GM11168 (cell line): ENCODE measurements around the gene PROSER1.
"Not testable (repeated sequence)": the region's sequence is repeated elsewhere in the genome, so short reads cannot be mapped to it uniquely, and the experiment has no call there.

Source experiments
- in situ Hi-C: fragments of 300-500 bp; cut with MboI; formaldehyde crosslinking; loops from one replicate; pipeline ENCODE4 v1.12.0; 2022; ENCODE audit warnings: low sequenced_read_pairs; ENCODE audit not compliant: unreplicated experiment

PROSER1 gene

GRCh38 chr13:39034085-39034484, 3.8 kb downstream of the PROSER1 start:
- in situ Hi-C loops = no loop called here

DNA sequence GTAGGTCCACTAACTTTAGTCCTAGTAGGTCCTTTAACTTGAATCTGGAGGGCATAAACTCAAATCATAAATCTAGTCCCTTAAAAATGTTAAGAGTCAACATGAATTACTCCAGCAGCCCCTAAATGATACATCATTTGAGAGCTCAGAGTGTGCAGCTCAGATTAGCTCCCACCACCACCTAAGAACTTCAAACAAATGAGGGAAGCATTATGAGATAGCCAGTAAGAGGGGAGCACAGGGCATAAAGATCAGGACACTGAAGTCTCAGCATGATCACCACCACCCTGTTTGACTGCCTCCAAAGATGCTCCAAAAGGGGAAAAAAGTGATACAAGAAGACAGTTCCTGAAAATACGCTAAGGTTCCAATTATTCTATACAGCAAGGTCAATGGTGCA, 5.7 kb downstream of the PROSER1 start:
- in situ Hi-C loops = no loop called here

DNA sequence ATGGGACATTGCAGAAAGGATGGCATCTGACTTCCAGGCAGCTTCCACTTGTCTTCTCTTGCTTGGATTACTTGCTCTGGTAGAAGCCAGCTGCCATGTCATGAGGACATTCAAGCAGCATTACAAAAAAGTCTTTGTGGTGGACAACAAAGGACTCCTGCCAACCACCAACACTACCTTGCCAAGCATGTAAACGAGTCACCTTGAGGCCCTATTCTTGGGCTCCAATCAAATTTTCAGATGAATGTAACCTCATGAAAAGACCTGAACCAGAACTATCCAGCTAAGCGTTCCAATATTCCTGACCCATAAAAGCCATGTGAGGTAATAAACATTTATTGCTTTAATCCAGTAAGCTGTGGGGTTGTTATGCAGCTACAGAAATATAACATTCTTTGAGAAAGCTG, 12.5 kb downstream of the PROSER1 start:
- in situ Hi-C loops = no loop called here

DNA sequence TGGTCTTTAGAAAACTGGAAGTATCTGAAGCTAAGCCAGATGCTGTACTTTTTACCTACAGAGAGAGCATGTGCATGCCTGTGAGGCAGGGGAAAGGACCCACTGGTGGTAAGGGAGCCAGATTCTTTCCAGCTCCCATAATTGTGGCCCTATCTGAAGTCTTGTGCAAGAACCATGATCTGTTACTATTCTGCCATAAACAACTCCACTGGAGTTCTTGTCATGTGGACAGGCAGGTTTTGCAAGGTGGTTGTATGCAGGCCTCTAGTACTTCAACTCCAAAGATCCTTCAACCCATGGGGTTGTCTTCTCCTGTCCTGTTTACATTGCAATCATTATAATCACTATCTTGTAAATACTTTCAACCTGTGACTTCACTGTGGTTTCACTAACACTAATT, 14.1 kb downstream of the PROSER1 start:
- in situ Hi-C loops = no loop called here

DNA sequence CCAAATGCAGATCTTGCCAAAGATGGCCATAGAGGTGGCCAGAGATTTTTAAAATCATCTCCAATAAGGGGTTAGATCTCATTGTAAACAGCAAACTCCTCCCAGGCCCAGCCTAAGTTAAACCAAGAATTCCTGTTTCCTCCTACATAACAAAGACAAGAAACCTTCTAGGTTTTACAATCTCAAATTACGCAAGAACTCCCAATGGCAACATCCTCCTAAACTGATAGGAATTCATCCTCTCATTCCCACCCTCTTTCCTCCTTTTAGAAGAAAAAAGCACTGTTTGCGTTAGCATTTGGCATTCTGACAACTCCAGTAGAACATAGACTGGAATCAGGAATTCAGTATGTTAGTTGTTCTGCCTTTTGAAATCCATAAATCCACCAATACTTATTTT, 14.6 kb downstream of the PROSER1 start:
- in situ Hi-C loops = no loop called here

GRCh38 chr13:39020853-39021462, 16.9 kb downstream of the PROSER1 start:
- in situ Hi-C loops = no loop called here

DNA sequence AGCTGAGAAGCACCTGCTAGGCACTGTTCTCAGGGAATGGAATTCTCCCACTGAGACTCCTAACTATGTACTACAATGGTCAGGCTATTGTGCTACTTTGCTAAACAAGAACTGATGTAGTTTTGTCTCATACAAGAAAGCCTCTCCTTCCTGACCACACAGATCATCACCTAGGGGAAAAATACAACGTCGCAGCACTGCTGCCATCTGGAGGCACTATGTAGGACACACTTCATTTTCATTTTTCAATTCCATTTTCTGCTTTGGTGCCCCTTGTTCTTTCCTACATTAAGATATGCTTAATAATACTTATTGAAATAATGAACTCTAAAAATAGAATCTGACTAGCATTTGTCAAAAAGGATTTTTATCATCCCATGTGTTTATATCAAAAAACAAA, 21.1 kb downstream of the PROSER1 start:
- in situ Hi-C loops = no loop called here

DNA sequence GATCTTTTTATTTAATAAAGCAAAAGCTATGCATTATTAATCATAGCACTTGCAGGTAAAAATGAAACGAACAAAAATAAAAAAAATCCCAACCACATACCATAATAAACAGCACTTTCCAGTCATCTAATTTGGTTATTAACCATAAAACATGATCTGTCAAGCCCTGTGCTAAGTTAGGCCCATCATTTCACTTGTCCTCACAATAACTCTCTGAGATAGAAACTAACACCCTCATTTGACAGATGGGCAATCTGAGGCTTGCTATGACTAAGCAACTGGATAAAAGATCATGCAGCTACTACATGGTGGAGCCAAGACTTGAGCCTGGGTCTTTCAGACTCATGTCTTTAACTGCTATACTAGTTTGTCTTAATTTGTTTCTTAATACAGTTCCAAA, 21.8 kb downstream of the PROSER1 start:
- in situ Hi-C loops = no loop called here

DNA sequence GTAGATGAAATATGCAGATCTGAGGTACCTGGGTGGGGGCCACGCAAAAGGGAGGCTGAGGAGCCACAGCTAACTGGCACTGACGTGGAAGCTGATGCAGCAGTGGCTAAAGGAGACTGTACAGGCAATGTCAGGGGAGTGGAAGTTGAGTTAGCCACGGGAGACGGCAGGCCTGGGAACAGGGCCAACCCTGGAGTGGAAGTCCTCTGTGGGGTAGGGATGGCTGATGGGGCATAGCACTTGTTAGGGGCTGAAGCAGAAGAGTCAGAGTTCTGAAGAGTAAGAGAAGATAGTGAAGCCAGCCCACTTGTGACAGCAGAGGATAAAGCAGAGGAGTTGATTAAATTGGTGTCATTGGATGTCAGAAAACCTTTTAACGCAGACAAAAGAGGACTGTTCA, 24.4 kb downstream of the PROSER1 start:
- in situ Hi-C loops = no loop called here

DNA sequence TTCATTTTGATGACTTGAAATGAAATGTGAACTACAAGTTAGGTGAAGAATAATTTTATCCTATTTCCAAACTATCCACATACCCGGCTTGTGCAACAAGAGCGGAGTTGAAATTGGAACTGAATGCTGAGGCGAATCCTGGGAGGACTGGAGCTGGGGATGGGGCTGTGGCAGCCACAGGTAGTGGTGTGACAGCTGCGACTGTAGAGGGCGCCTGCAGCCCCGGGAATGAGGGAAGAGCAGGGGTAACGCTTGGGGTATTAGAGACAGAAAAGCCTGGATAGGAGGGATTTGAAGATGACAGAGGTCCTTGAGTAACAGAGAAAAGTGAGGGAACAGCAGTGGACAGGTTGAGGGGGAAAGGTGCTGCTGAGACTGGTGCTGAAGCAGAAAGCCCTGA, 25.3 kb downstream of the PROSER1 start:
- in situ Hi-C loops = no loop called here

GRCh38 chr13:39006371-39007111, 31.3 kb downstream of the PROSER1 start:
- in situ Hi-C loops = not testable (repeated sequence)

DNA sequence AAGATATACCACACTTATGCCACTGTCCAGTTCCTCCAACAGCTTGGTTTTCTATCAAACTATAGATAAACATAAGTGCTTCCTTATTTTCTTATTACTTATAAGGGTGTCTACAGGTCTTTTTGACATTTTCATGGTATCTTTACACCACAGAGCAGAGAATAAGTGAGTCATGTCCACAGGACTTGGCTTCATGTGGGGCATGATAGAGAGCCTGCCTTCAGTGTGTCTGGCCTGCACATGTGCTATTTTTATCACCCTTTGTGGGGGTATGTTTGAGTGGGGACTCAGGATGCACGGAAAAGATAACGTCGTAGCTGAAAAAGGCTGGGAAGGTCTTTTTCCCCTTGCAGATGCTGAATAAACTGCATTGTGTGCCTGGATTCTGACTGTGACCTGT, 39.1 kb downstream of the PROSER1 start:
- in situ Hi-C loops = no loop called here

- in situ Hi-C loops = no loop called here
Observed at GRCh38 chr13:38993381-38993780, 44.5 kb downstream of the PROSER1 start.

GRCh38 chr13:38990693-38991092, 47.2 kb downstream of the PROSER1 start, which contains the start of gene STOML3:
TSS of gene STOML3 (minus strand) at chr13:38990831. CDS start at chr13:38990721, 110 bp downstream.
- in situ Hi-C loops = no loop called here

- in situ Hi-C loops = no loop called here
Observed at GRCh38 chr13:38981096-38981495, 56.8 kb downstream of the PROSER1 start.

DNA sequence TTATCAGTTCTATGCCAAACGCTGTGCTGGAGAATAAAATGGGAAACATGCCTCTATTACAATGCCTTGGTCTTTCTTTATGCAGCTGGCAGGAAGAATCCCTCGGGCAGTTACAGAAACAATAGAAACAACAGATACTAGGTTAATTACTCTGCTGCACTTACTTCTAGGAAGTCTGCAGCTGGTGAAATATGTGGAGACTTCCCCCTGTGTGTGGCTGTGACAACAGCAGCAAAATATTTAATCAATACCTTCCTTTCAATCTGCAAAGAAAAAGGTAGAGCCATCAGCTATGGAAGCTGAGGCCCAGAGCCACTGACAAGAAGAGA, 57.2 kb downstream of the PROSER1 start:
- in situ Hi-C loops = no loop called here

- in situ Hi-C loops = no loop called here
Observed at GRCh38 chr13:38979891-38980749, 57.8 kb downstream of the PROSER1 start.

- in situ Hi-C loops = no loop called here
Observed at GRCh38 chr13:38970380-38971051, 67.4 kb downstream of the PROSER1 start.

GRCh38 chr13:38969187-38969586, 68.7 kb downstream of the PROSER1 start:
- in situ Hi-C loops = no loop called here

- in situ Hi-C loops = no loop called here
Observed at GRCh38 chr13:38967446-38967845, 70.4 kb downstream of the PROSER1 start.

DNA sequence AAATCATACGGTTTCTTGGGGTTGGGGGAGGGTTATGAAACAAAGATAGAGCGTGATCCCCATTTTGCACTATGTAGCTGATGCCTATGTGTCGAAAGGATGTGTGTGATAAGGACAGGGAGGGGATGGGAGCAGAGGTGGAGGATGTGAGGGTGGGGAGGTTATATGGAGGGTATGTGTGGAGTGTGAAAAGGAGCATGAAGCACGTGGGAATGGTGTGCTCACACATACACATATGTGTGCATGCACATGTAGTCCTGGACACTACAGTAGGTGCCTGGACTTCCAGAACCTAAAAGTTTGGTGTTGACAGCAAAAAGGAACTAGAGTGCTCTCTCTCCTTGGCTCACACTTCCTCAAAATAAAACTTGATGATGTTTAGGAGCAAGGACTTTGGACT, 72.6 kb downstream of the PROSER1 start:
- in situ Hi-C loops = no loop called here
